ENCODE data around the gene GALNTL6.

Gene GALNTL6

GRCh38 chr4:172762895-172763294, 949.7 kb downstream of the GALNTL6 start:
- H3K4me3 ChIP-seq (ENCODE audit: control insufficient read depth, low read depth, low read length): no peak overlapping the region
- DNase-seq (ENCODE audit: low read depth): no peak
- no peak for TF ChIP-seq CTCF (conservative IDR thresholded peaks at IDR 0.05; ENCODE audit: control insufficient read depth, insufficient read depth, low read depth, low read length)

- TF ChIP-seq CTCF (conservative IDR thresholded peaks at IDR 0.05; ENCODE audit: control insufficient read depth, insufficient read depth, low read depth, low read length): no peak
- no peak overlapping the region for H3K4me3 ChIP-seq (ENCODE audit: control insufficient read depth, low read depth, low read length)
These were observed 957.6 kb downstream of the GALNTL6 start for GRCh38 chr4:172770787-172771186.

GRCh38 chr4:172772781-172773180, 959.6 kb downstream of the GALNTL6 start:
- no peak for DNase-seq (ENCODE audit: low read depth)
- TF ChIP-seq CTCF (conservative IDR thresholded peaks at IDR 0.05; ENCODE audit: control insufficient read depth, insufficient read depth, low read depth, low read length): no peak
- H3K4me3 ChIP-seq (ENCODE audit: control insufficient read depth, low read depth, low read length): no peak overlapping the region

More at GRCh38 chr4:172770787-172771186, 957.6 kb downstream of the GALNTL6 start:
- DNase-seq (ENCODE audit: low read depth): no peak

- no peak overlapping the region for H3K4me3 ChIP-seq (ENCODE audit: control insufficient read depth, low read depth, low read length)
- no peak for TF ChIP-seq CTCF (conservative IDR thresholded peaks at IDR 0.05; ENCODE audit: control insufficient read depth, insufficient read depth, low read depth, low read length)
- DNase-seq (ENCODE audit: low read depth): no peak
These were observed 963.1 kb downstream of the GALNTL6 start for GRCh38 chr4:172776203-172776861.

GRCh38 chr4:172777729-172778431, 964.7 kb downstream of the GALNTL6 start:
- no peak overlapping the region for H3K4me3 ChIP-seq (ENCODE audit: control insufficient read depth, low read depth, low read length)
- no peak for DNase-seq (ENCODE audit: low read depth)
- no peak for TF ChIP-seq CTCF (conservative IDR thresholded peaks at IDR 0.05; ENCODE audit: control insufficient read depth, insufficient read depth, low read depth, low read length)

GRCh38 chr4:172778583-172778982, 965.4 kb downstream of the GALNTL6 start:
- DNase-seq (ENCODE audit: low read depth): no peak
- no peak for TF ChIP-seq CTCF (conservative IDR thresholded peaks at IDR 0.05; ENCODE audit: control insufficient read depth, insufficient read depth, low read depth, low read length)
- H3K4me3 ChIP-seq (ENCODE audit: control insufficient read depth, low read depth, low read length): no peak overlapping the region
